GM19324 (cell line): ENCODE results near the gene MYO16.

Experiments used
- ATAC-seq: cut with Tn5 transposase; IDR thresholded peaks from one replicate; pipeline ENCODE4 v1.9.1; 2021; ENCODE audit warnings: mild to moderate bottlenecking, moderate library complexity; ENCODE audit not compliant: unreplicated experiment, low FRiP score

MYO16 gene

DNA sequence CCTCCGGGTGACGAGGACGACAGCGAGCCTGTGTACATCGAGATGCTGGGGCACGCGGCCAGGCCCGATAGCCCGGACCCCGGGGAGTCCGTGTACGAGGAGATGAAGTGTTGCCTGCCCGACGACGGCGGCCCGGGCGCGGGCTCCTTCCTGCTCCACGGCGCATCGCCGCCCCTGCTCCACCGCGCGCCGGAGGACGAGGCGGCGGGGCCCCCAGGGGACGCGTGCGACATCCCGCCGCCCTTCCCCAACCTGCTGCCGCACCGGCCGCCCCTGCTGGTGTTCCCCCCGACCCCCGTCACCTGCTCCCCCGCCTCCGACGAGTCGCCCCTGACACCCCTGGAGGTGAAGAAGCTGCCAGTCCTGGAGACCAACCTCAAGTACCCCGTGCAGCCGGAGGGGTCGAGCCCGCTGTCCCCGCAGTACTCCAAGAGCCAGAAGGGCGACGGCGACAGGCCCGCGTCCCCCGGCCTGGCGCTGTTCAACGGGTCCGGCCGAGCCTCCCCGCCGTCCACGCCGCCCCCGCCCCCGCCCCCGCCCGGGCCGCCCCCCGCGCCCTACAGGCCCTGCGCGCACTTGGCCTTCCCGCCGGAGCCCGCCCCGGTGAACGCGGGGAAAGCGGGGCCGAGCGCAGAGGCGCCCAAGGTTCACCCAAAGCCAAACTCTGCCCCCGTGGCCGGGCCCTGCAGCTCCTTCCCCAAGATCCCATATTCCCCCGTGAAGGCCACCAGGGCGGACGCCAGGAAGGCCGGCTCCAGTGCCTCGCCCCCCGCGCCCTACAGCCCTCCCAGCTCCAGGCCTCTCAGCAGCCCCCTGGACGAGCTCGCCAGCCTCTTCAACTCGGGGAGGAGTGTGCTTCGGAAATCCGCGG, 511.3 kb downstream of the MYO16 start:
- no peak for ATAC-seq

DNA sequence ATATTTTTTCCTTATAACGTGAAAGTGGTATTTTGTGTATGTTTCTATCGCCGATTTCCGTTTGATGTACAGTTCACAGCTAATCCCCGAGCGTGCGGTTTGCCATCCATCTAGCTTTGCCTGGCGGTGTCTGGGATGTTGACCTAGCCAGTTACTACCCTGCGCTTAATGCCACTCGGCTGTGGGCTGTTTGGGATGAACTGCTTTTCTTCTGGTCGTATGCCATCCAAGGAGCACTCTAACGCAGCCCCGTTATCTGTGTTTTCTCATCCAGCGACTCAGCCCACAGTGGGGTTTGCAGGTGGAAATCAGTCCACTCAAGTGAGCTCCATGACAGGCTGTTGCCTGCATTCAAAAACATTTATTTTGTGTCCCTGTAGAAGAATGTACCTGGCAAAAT, 512.3 kb downstream of the MYO16 start:
- ATAC-seq, result no peak

GRCh38 chr13:109144693-109145437, 515.5 kb downstream of the MYO16 start:
- ATAC-seq, result peak; percentile 9

DNA sequence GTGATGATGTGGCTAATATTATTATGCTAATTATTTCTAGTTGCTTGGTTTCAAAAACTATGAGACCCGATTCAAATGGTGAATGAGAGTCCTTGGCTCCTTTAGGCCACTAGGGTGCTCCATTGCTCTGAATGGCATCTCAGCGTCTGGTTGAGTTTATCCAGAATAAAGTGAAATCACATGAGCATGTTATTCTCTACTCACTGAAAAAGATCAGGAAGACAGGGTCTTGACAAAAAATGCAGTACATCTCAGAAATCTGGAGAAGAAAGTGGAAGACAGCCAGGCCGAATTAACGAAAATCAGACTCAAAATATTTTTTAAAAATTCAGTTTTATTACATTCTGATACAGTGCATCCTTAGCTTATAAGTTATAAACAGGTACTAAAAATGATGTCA, 516.2 kb downstream of the MYO16 start:
- peak; percentile 78 for ATAC-seq

GRCh38 chr13:109146393-109146792, 517.0 kb downstream of the MYO16 start:
- no peak for ATAC-seq

DNA sequence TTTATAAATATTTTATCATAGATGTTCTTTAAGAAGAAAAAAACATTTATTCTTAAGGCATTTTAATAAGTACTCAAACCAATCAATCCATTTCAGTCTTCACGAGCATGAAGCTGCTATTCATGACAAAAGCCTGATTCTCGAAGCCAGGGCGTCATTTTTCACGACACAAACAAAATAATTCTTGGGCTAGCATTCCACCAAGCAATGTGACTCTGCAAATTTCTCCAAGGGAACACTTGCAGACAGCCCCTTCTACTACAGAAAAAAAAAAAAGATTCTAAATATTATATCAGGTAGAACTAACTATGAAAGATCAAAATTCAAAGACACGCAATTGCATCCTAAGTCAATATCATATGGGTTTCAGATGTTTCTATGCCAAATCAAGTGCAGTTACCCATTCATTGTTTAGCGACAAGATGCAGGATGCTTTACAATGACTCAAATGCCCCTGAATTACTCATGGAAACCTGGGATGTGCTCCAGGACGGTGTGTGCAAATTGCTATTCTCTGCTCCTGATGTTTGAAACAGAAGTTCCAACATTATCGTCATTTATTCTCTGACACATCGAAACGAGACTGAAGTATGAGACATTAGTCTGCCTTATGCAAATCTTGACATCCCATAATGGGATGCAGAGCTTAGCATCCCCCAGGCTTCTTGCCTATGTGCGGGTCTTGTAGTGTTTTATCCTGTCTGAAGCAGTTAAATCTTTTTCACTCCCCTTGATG, 517.7 kb downstream of the MYO16 start:
- no peak for ATAC-seq

GRCh38 chr13:109148243-109148642, 518.8 kb downstream of the MYO16 start:
- no peak for ATAC-seq

- ATAC-seq, result no peak
These were observed 521.3 kb downstream of the MYO16 start for GRCh38 chr13:109150696-109151095.

DNA sequence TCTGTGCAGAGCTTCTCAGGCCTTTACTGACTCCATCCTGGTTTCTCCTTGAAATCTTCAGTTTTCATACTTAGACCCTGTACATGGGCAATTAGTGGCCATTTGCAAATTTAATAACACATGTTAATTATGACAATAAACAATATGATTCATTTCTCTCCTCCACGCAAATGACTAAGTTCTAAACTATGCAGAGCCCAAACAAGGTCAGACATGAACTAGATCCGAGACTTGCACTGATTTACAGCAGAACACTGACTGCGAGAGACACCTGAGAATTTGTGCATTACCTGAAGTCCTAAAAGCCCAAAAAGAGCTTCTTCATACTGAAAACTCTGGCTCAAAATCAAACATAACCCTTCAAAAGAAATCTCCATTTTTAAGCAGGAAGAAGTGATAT, 521.8 kb downstream of the MYO16 start:
- no peak for ATAC-seq

- no peak for ATAC-seq
These were observed 522.3 kb downstream of the MYO16 start for GRCh38 chr13:109151696-109152095.

DNA sequence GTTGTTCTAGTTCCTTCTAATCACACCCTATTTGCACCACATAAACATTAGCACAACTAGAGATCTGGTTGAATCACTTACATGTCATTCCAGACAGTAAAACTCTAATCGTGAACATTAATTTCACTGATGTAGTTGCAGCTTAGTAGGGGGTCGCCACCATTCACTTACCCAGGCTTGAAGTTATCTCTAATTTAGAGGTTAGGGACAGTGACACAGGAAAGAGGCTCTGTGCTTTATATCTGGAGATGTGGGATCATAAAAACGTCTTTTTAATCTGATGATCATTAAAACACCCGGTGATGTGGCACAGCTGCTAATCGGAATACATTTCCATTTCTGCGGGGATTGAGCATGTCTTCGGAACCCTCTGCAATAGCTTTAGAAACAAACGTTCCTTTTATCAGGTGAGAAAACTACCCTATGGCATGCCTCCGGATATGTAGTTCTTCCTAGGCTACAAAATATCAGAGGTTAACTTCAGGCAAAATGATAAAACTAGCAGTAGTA, 523.0 kb downstream of the MYO16 start:
- no peak for ATAC-seq

GRCh38 chr13:109152941-109153340, 523.5 kb downstream of the MYO16 start:
- no peak for ATAC-seq

GRCh38 chr13:109154146-109154545, 524.7 kb downstream of the MYO16 start:
- no peak for ATAC-seq

GRCh38 chr13:109154546-109154945, 525.1 kb downstream of the MYO16 start:
- no peak for ATAC-seq

DNA sequence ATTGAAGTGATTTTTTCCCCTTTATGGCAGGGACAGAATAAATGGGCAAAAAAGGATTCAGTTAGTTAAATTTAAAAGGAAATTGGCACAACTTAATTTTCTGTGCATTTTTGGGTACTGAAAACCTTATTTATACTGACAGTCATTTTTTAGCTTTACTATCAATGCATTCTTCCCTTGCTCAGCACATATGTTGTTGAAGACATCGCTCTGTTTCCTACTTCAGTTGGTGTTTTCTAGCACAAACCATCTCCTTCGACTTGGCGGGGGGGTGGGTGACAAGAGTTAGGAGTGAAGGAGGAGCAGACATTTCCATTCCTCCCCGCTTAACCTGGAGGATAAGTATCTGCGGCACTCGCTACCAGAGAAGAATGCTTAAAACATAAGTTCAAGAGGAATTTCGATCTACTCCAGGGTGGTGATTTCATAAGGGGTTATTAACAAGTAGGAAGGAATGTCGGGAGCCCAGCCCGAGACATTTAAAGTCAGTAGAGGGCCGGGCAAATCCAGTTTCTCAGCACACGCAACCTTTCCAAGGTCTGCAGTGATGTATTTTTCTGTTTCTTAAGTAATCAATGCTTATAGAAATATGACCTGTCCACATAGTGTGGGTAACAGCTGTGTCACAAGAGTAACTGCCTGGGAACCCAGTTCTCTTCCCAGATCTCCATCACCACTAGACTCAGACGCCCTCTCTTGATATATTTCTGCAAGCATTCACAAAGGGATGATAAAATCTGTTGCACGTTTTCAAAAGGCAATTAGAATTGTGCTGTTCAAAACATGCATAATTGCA, 525.8 kb downstream of the MYO16 start:
- no peak for ATAC-seq

GRCh38 chr13:109156181-109156935, 526.9 kb downstream of the MYO16 start:
- no peak for ATAC-seq

DNA sequence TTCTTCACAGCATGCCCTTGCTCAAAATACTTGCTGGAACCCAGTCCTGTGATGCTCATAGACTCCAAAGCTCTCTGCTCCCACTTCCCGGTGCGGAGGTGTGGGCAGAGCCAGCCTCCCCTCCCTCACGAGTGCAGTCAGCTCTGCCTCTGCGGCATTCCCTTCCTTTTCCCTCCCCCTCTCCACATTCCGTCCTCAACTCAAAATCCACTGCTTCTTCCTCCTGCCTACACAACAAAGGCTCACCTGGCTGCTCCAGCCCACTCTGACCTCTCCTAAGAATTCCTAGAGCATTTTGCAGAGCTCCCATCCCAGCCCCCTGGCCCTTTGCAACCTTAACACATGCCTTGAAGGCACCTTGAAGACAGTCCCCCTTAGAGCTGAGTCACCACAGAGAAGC, 527.9 kb downstream of the MYO16 start:
- no peak for ATAC-seq

- no peak for ATAC-seq
These were observed 529.0 kb downstream of the MYO16 start for GRCh38 chr13:109158383-109158782.

DNA sequence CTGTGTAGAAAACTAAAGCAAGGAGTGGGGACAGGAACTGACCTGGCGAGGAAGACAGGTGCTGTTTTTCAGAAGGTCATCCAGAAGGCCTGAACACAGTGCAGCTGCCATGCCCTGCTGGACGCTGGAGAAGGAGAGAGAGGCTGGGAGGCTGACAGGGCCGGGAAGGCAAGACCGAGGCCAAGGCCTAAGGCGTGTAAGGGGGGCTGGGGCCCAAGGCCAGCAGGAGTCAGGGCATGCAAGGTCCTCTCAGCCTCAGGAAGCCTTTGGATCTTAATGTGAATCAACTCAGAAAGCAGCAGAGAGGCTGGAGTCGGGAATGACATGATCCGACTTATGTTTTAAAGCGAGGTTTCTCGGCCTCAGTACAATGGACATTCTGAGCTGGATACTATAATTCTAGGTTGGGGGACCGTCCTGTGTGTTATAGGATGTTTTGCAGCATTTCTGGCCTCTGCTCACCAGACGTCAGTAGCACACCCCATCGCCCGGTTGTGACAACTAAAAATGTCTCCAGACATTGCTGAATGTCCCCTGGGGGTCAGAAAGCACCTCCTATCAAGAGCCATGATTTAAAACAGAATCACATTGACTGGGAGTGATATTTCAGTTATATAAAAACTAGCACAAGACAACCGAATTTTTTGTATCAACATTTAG, 530.4 kb downstream of the MYO16 start:
- ATAC-seq, result no peak
